ENCODE data around the gene HMGCR. TPM values are rescaled to one million over a fixed set of nuclear protein-coding genes. Genes with fewer than 3 reads are reported as not detected.
"Not testable (repeated sequence)": the region's sequence is repeated elsewhere in the genome, so short reads cannot be mapped to it uniquely, and the experiment has no call there.

Gene HMGCR
- 49.3 and 68.7 TPM in 2 replicates for total RNA-seq (ENCODE audit: low replicate concordance)

- TF ChIP-seq CTCF (IDR thresholded peaks at IDR 0.05; ENCODE audit: insufficient read depth, low read length): peak; percentile 21
- H3K4me3 ChIP-seq (ENCODE audit: low read depth, low read length): peak within 1 kb of the TSS; percentile 90
- peak; percentile 99 for DNase-seq (ENCODE audit: low read depth)
Observed at GRCh38 chr5:75336615-75337336, at the start of gene HMGCR. HMGCR (plus strand) TSS chr5:75337220; CDS start chr5:75342606, 5,386 bp downstream.

- not testable (repeated sequence) for H3K4me3 ChIP-seq (ENCODE audit: low read depth, low read length); DNase-seq (ENCODE audit: low read depth)
Observed at GRCh38 chr5:75291844-75292243, 45.2 kb upstream of the HMGCR start.

DNA sequence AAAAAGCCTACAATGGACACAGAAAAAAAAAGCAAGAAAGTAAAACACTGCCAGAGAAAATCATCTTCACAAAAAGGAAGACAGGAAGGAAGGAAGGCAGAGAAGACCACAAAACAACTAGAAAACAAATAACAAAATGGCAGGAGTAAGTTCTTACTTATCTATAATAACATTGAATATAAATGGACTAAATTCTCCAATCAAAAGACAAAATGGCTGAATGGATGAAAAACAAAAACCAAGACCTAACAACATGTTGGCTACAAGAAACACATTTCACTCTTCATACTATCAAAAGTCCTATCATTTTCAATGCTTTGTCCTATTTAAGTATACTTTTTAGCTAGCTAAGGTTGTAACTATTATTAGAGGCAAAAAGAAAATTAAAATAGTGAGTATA is 36.9 kb upstream of the HMGCR start:
- no peak overlapping the region for H3K4me3 ChIP-seq (ENCODE audit: low read depth, low read length)
- TF ChIP-seq CTCF (IDR thresholded peaks at IDR 0.05; ENCODE audit: insufficient read depth, low read length): no peak
- DNase-seq (ENCODE audit: low read depth): no peak

- no peak overlapping the region for H3K4me3 ChIP-seq (ENCODE audit: low read depth, low read length)
- DNase-seq (ENCODE audit: low read depth): no peak
- TF ChIP-seq CTCF (IDR thresholded peaks at IDR 0.05; ENCODE audit: insufficient read depth, low read length): no peak
Observed at GRCh38 chr5:75303419-75303818, 33.6 kb upstream of the HMGCR start.

DNA sequence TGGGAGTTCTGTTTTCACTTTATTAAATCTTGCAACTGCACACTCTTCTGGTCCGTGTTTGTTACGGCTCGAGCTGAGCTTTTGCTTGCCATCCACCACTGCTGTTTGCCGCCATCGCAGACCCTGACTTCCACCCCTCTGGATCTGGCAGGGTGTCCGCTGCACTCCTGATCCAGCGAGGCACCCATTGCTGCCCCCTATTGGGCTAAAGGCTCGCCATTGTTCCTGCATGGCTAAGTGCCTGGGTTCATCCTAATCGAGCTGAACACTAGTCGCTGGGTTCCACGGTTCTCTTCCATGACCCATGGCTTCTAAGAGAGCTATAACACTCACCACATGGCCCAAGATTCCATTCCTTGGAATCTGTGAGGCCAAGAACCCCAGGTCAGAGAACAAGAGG is 32.5 kb upstream of the HMGCR start:
- DNase-seq (ENCODE audit: low read depth); H3K4me3 ChIP-seq (ENCODE audit: low read depth, low read length): not testable (repeated sequence)

GRCh38 chr5:75306746-75307145 is 30.3 kb upstream of the HMGCR start:
- H3K4me3 ChIP-seq (ENCODE audit: low read depth, low read length): no peak overlapping the region
- DNase-seq (ENCODE audit: low read depth): no peak
- TF ChIP-seq CTCF (IDR thresholded peaks at IDR 0.05; ENCODE audit: insufficient read depth, low read length): no peak

- H3K4me3 ChIP-seq (ENCODE audit: low read depth, low read length): no peak overlapping the region
- no peak for TF ChIP-seq CTCF (IDR thresholded peaks at IDR 0.05; ENCODE audit: insufficient read depth, low read length)
- no peak for DNase-seq (ENCODE audit: low read depth)
Observed at GRCh38 chr5:75310212-75310611, 26.8 kb upstream of the HMGCR start.

DNA sequence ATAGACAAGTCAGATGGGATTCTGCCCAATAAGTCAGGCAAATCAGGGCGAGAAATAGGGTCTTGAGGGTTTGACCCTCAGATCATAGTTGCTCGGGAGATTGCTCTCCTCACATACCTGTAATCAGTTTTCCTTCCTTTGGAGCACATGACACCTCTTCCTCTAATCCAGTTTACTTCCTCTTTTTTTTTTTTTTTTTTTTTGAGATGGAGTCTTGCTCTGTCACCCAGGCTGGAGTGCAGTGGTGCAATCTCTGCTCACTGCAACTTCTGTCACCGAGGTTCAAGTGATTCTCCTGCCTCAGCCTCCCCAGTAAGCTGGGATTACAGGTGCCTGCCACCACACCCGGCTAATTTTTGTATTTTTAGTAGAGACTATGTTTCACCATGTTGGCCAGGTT is 17.9 kb upstream of the HMGCR start:
- not testable (repeated sequence) for H3K4me3 ChIP-seq (ENCODE audit: low read depth, low read length); DNase-seq (ENCODE audit: low read depth)

All from fibroblast of the aortic adventitia (primary cell).